ENCODE results near the gene PCLO.

- TF ChIP-seq CTCF (conservative IDR thresholded peaks at IDR 0.05; ENCODE audit: low read depth, low read length) (no peak), EZH2 (IDR thresholded peaks at IDR 0.05; ENCODE audit: low read length, unreplicated experiment) (no peak), EZH2phosphoT487 (IDR thresholded peaks at IDR 0.05; ENCODE audit: borderline replicate concordance, low read length) (no peak)
Measured at GRCh38 chr7:83211685-83212084, 49.0 kb upstream of the PCLO start.
